GM12878 (cell line): ENCODE results near the gene CIRBP. TPM values are rescaled to one million over a fixed set of nuclear protein-coding genes. Genes with fewer than 3 reads are reported as not detected.

Experiments
- ATAC-seq: fragments of 200-7000 bp; cut with Tn5 transposase; 3 replicates; pipeline ENCODE4 v1.9.1; 2020; ENCODE audit warnings: mild to moderate bottlenecking, moderate library complexity
- BruUV-seq: library from RNA; stranded (reverse); fragments of 400-500 nt; replicated peaks from 2 replicates; lab custom pipeline; 2021; lab: Mats Ljungman, UMichigan
- CTCF ChIA-PET: fragments of 300-600 bp; sonication (Branson Sonifier 250); formaldehyde crosslinking; extraction: SDS; loops from one replicate; lab custom pipeline; 2021; ENCODE audit warnings: inconsistent platforms; lab: Yijun Ruan, JAX
- POLR2A ChIA-PET: fragments of 350-600 bp; formaldehyde crosslinking; extraction: SDS; loops from one replicate; lab custom pipeline; 2021; ENCODE audit warnings: inconsistent platforms; lab: Charles Lee
- RAD21 ChIA-PET: fragments of 300-600 bp; sonication (Branson Sonifier 250); formaldehyde crosslinking; loops from one replicate; lab custom pipeline; 2023; ENCODE audit warnings: antibody characterized with exemption; ENCODE audit not compliant: unreplicated experiment; lab: Charles Lee
- SMC1A ChIA-PET: fragments of 300-600 bp; sonication (Branson Sonifier 250); formaldehyde crosslinking; loops from one replicate; lab custom pipeline; 2023; ENCODE audit not compliant: unreplicated experiment, uncharacterized antibody; lab: Charles Lee
- DNase-seq: peaks from one replicate; pipeline ENCODE4 v3.0.0-alpha.2; 2011; ENCODE audit warnings: low read depth, low spot score
- FAIRE-seq: peaks from 3 replicates; lab custom pipeline; 2011; peaks lifted over from hg19 to GRCh38; lab: Jason Lieb, UNC
- H2AFZ ChIP-seq: 2 replicates; pipeline ENCODE4 v1.6.0; 2011; ENCODE audit warnings: low read depth, low read length, control low read depth; ENCODE audit not compliant: control insufficient read depth
- H3K27ac ChIP-seq: 2 replicates; pipeline ENCODE4 v1.5.1; 2011; ENCODE audit warnings: control low read depth; ENCODE audit not compliant: control insufficient read depth, insufficient read depth
- H3K27me3 ChIP-seq, 2 experiments: replicated peaks in 1 of 2; 2 replicates each; pipeline versions ENCODE4 v1.6.0 to v1.6.1; 2011; ENCODE audit warnings: low read length in 1 of 2; ENCODE audit not compliant: control insufficient read depth in 2 of 2, insufficient read depth in 2 of 2
- H3K36me3 ChIP-seq, 2 experiments: 2 replicates each; pipeline ENCODE4 v1.5.1; 2011; ENCODE audit warnings: low read length in 1 of 2; ENCODE audit not compliant: control insufficient read depth in 2 of 2, insufficient read depth in 2 of 2
- H3K4me1 ChIP-seq: 2 replicates; pipeline ENCODE4 v1.6.1; 2011; ENCODE audit warnings: mild to moderate bottlenecking, low read length, moderate library complexity, mixed read lengths; ENCODE audit not compliant: control insufficient read depth, insufficient read depth
- H3K4me2 ChIP-seq: 2 replicates; pipeline ENCODE4 v1.6.0; 2011; ENCODE audit warnings: control low read depth; ENCODE audit not compliant: control insufficient read depth, insufficient read depth
- H3K4me3 ChIP-seq: fragments of 200-600 bp; sonication (generic); 2 replicates; pipeline ENCODE4 v1.5.1; 2016
- H3K79me2 ChIP-seq: 2 replicates; pipeline ENCODE4 v1.6.0; 2011; ENCODE audit warnings: low read length; ENCODE audit not compliant: control insufficient read depth, insufficient read depth
- H3K9ac ChIP-seq: 2 replicates; pipeline ENCODE4 v1.8.0; 2011; ENCODE audit warnings: low read length, control low read depth, mixed read lengths; ENCODE audit not compliant: control insufficient read depth, insufficient read depth
- H3K9me3 ChIP-seq: replicated peaks from 3 replicates; pipeline ENCODE4 v1.5.1; 2011; ENCODE audit warnings: mild to moderate bottlenecking, low read length; ENCODE audit not compliant: control insufficient read depth, insufficient read depth
- H4K20me1 ChIP-seq: 2 replicates; pipeline ENCODE4 v1.6.0; 2011; ENCODE audit not compliant: control insufficient read depth, insufficient read depth
- ATF3 ChIP-seq: IDR thresholded peaks from 2 replicates; pipeline ENCODE4 v1.6.1; 2011; ENCODE audit warnings: low read depth, mild to moderate bottlenecking, low read length, moderate library complexity, borderline replicate concordance; ENCODE audit errors: extremely low read depth
- CBX3 ChIP-seq: fragments of 200-600 bp; sonication (generic); IDR thresholded peaks from 2 replicates; pipeline ENCODE4 v1.6.1; 2016; ENCODE audit warnings: low read depth, borderline replicate concordance
- NFIC ChIP-seq: IDR thresholded peaks from 2 replicates; pipeline ENCODE4 v1.6.1; 2012; ENCODE audit warnings: low read depth, mild to moderate bottlenecking, inconsistent platforms, low read length, moderate library complexity
- NR2C2 ChIP-seq: IDR thresholded peaks from 2 replicates; pipeline ENCODE4 v1.6.1; 2011; ENCODE audit warnings: borderline replicate concordance, low read depth; ENCODE audit not compliant: control insufficient read depth, insufficient read length
- NR2F1 ChIP-seq: fragments of 450-650 bp; conservative IDR thresholded peaks from 2 replicates; pipeline ENCODE4 v1.6.1; 2017; ENCODE audit warnings: mild to moderate bottlenecking
- PAX5 ChIP-seq: IDR thresholded peaks from 2 replicates; pipeline ENCODE4 v1.6.1; 2011; ENCODE audit warnings: low read depth, low read length, borderline replicate concordance
- POLR2AphosphoS2 ChIP-seq: IDR thresholded peaks from 2 replicates; pipeline ENCODE4 v1.6.1; 2011; ENCODE audit warnings: low read depth, mild to moderate bottlenecking, low read length, improper control_type of control experiment, moderate library complexity
- PRDM15 ChIP-seq: fragments of 450-650 bp; formaldehyde crosslinking; IDR thresholded peaks from 2 replicates; pipeline ENCODE4 v1.4.0; 2020; ENCODE audit warnings: mild to moderate bottlenecking, moderate library complexity
- RB1 ChIP-seq: fragments of 450-650 bp; formaldehyde crosslinking; IDR thresholded peaks from 2 replicates; pipeline ENCODE4 v1.6.1; 2017; ENCODE audit warnings: mild to moderate bottlenecking, borderline replicate concordance
- SP1 ChIP-seq: IDR thresholded peaks from one replicate; pipeline ENCODE4 v1.6.1; 2011; ENCODE audit warnings: low read depth, low read length
- STAT3 ChIP-seq: IDR thresholded peaks from 2 replicates; pipeline ENCODE4 v1.6.1; 2011; ENCODE audit warnings: low read depth, low read length, improper control_type of control experiment
- TAF1 ChIP-seq: IDR thresholded peaks from 2 replicates; pipeline ENCODE4 v1.6.1; 2011; ENCODE audit warnings: mild to moderate bottlenecking, low read depth, low read length, borderline replicate concordance
- ZNF217 ChIP-seq: fragments of 450-650 bp; IDR thresholded peaks from 2 replicates; pipeline ENCODE4 v1.6.1; 2017; ENCODE audit warnings: antibody characterized with exemption, mild to moderate bottlenecking
- ZNF274 ChIP-seq: IDR thresholded peaks from one replicate; pipeline ENCODE4 v1.8.0; 2011; ENCODE audit not compliant: insufficient read length, insufficient read depth
- ZNF622 ChIP-seq: fragments of 450-650 bp; IDR thresholded peaks from 2 replicates; pipeline ENCODE4 v1.6.1; 2017; ENCODE audit warnings: mild to moderate bottlenecking, inconsistent platforms
- ZSCAN29 ChIP-seq: fragments of 450-650 bp; IDR thresholded peaks from 2 replicates; pipeline ENCODE4 v1.6.1; 2017; ENCODE audit warnings: mild to moderate bottlenecking, moderate library complexity
- WGBS: methylation state at CpG from one replicate; pipeline ENCODE4 v1.1.6; 2016; ENCODE audit warnings: low lambda C conversion rate; ENCODE audit not compliant: insufficient replicate concordance, insufficient coverage; ENCODE audit errors: missing lambda C conversion rate; 5-methylcytosine and 5-hydroxymethylcytosine counted together
- in situ Hi-C: fragments of 300-500 bp; cut with MboI; formaldehyde crosslinking; loops from 9 replicates; pipeline ENCODE4 v1.14.3; 2018; ENCODE audit warnings: mixed read lengths
- intact Hi-C: fragments of 100-400 bp; cut with micrococcal nuclease; formaldehyde crosslinking; loops from one replicate; pipeline ENCODE4 v1.14.2; 2022; ENCODE audit not compliant: unreplicated experiment
- polyA plus RNA-seq, 11 experiments: library from polyadenylated mRNA; depleted of rRNA in 4 of 11; unstranded in 6 of 11; stranded (reverse) in 5 of 11; fragments of >200 nt; fragmentation: Nextera tagmentation in 4 of 11; fragmentation: Illumina TruSeq in 1 of 11; extraction: Ambion mirVana in 4 of 11; extraction: Trizol in 1 of 11; gene quantifications; 1 replicate in 1 of 11; 2 replicates in 10 of 11; pipeline versions ENCODE4 v1.2.1 to v1.2.3, GENCODE V29; 2011 to 2016; ENCODE audit warnings: inconsistent platforms in 2 of 11, missing spikeins in 2 of 11, low read depth in 1 of 11
- total RNA-seq, 4 experiments: library from RNA; depleted of rRNA in 3 of 4; stranded (reverse); fragments of >200 nt in 3 of 4; fragmentation: Illumina TruSeq in 1 of 4; extraction: Trizol in 1 of 4; gene quantifications; 2 replicates each; pipeline versions ENCODE4 v1.2.1 to v1.2.3, GENCODE V29; 2013 to 2021
- TF ChIP-seq, protein P1 (sequence below): IDR thresholded peaks from 2 replicates; pipeline ENCODE4 v1.6.1; 2011; ENCODE audit warnings: borderline replicate concordance, low read depth, mild to moderate bottlenecking, moderate library complexity, low read length; ENCODE audit not compliant: insufficient read depth, poor library complexity, severe bottlenecking

The CIRBP gene
- total and polyA plus RNA-seq, 10 of the 15 experiments (the other 5 are each of a cell fraction or from before 2014, with no cell fraction given) = 27.6 to 335 (median 229) TPM

- Histone ChIP-seq H3K27ac (peak overlapping the region; percentile 43), H3K9me3 (no peaks in the 10 kb centered on the region), H3K9ac (no peak overlapping the region), H3K4me3 (peak overlapping the region; percentile 92; the same call in 1 of the 2 replicates), H2AFZ (no peak overlapping the region), H3K79me2 (peaks cover 31% of the 10 kb centered on the region), H3K4me1 (peaks cover 60% of the 10 kb centered on the region), H3K27me3 (no peaks in the 10 kb centered on the region), H3K36me3 (no peaks in the 10 kb centered on the region), H4K20me1 (no peaks in the 10 kb centered on the region), H3K4me2 (peak overlapping the region; percentile 97)
- FAIRE-seq = no peak
- in situ Hi-C loops (loop anchor here (10.0 kb wide), 1 partner anchor 822 kb away; no protein-coding TSS in a partner anchor), intact Hi-C loops (no loop called here)
- CTCF ChIA-PET = interaction anchor here (1.5 to 7.2 kb wide), 2 partner anchors 10 to 20 kb away, joined by 11 to 363 read pairs; partner anchors contain the start of gene ATP5F1D
- DNase-seq = no peak
- POLR2A ChIA-PET = interaction anchor here (0.8 to 8.7 kb wide), 5 partner anchors 10 to 196 kb away, joined by 3 to 184 read pairs (median 11); partner anchors contain the start of genes ARHGAP45 and ATP5F1D
- WGBS = 12% methylated on average over 5 of the region's 5 CpGs
- SMC1A ChIA-PET = interaction anchor here (7.3 kb wide), 1 partner anchor 19 kb away, joined by 172 read pairs; the partner anchor contains the start of gene ATP5F1D
- no TSS peak for BruUV-seq
- no peak for ATAC-seq
- RAD21 ChIA-PET = interaction anchor here (3.8 kb wide), 1 partner anchor 19 kb away, joined by 24 read pairs; no protein-coding TSS in a partner anchor
- no peak for TF ChIP-seq ZNF217
- no peak for TF ChIP-seq TAF1
- no peak for TF ChIP-seq POLR2AphosphoS2
- no peak for TF ChIP-seq ATF3
- TF ChIP-seq RB1 = no peak
- no peak for TF ChIP-seq PRDM15 (CRISPR knock-in tag)
- peak; percentile 17 for TF ChIP-seq NR2F1
- TF ChIP-seq NFIC = no peak
- TF ChIP-seq NR2C2 = no peak
- TF ChIP-seq, protein P1, sequence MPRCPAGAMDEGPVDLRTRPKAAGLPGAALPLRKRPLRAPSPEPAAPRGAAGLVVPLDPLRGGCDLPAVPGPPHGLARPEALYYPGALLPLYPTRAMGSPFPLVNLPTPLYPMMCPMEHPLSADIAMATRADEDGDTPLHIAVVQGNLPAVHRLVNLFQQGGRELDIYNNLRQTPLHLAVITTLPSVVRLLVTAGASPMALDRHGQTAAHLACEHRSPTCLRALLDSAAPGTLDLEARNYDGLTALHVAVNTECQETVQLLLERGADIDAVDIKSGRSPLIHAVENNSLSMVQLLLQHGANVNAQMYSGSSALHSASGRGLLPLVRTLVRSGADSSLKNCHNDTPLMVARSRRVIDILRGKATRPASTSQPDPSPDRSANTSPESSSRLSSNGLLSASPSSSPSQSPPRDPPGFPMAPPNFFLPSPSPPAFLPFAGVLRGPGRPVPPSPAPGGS = no peak
- TF ChIP-seq ZNF622 = no peak
- peak; percentile 99 for TF ChIP-seq PAX5
- no peak for TF ChIP-seq ZSCAN29
- TF ChIP-seq SP1 = peak; percentile 36
- TF ChIP-seq STAT3 = no peak
- TF ChIP-seq ZNF274 = no peak
- TF ChIP-seq CBX3 = no peak
Measured at GRCh38 chr19:1263188-1263587, 5.9 kb upstream of the CIRBP start.
